SHP77 treated with DMSO at 0.1 percent for 48 hours (cell line): ENCODE data around the gene BASP1.
"Not testable (repeated sequence)": the region's sequence is repeated elsewhere in the genome, so short reads cannot be mapped to it uniquely, and the experiment has no call there.

ENCODE experiments used
- DNase-seq: peaks from one replicate; lab custom pipeline; 2025; lab: John Stamatoyannopoulos, UW

BASP1 gene

DNA sequence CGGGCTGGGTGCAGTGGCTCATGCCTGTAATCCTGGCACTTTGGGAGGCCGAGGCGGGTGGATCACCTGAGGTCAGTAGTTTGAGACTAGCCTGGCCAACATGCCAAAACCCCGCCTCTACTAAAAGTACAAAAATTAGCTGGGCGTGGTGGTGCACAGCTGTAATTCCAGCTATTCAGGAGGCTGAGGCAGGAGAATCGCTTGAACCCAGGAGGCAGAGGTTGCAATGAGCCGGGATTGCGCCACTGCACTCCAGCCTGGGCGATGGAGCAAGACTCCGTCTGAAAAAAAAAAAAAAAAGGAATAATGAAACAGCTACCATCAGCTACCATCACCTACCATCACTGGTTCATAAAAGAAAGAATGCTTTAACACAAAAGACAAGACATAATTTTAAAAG is 25.9 kb upstream of the BASP1 start:
- DNase-seq, result not testable (repeated sequence)

DNA sequence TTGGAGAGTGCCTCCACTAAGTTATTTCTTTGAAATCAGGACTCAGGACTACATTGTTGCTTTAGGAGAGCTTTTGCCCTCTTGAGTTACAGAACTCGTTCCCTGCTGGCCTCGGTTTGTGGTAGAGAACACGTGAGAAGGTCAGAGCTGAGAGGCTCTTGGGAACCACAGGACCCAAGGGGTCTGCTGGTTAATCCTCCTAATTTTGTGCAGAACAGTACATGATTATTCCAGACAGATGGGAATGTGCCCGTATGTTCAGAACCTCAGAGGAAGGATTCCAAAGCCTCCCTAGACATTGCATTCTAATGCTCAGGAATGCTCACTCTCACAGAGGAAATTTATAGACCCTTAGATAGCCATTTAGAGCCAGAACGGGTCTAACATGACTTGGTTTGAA is 25.2 kb upstream of the BASP1 start:
- no peak for DNase-seq

DNA sequence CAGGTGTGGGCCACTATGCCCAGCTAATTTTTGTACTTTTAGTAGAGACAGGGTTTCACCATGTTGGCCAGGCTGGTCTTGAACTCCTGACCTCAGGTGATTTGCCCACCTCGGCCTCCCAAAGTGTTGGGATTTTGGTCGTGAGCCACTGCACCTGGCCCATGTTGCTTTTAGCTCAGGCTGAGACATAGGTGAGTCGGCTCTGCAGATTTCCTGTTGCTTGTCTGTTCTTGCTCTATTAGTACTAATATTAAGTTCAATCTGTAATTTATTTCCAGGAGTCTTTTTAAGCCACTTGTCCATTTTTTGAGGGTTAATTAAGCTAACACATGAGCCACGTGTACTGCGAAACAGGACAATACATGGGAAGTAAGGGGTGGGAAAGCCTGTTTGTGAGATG is 21.4 kb upstream of the BASP1 start:
- DNase-seq, result no peak

DNA sequence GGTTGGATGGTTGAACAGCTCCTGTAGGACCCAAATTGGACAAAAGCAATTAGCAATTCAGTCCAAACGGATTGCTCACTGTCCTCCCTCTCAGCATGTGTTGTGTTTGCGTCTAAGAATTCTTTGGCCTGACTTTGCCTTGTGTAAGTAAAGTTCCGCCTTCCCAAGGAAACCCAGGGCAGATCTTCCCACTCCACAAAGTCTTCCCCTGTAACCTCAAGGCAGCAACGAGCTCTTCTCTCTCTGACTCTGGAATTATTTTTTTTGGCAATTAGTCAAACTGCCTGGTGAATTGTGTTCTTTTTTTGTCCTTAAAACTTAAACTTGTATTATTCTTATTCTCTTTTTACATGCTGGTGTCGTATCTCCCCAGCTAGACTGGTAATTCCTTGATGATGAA is 20.7 kb upstream of the BASP1 start:
- no peak for DNase-seq

DNA sequence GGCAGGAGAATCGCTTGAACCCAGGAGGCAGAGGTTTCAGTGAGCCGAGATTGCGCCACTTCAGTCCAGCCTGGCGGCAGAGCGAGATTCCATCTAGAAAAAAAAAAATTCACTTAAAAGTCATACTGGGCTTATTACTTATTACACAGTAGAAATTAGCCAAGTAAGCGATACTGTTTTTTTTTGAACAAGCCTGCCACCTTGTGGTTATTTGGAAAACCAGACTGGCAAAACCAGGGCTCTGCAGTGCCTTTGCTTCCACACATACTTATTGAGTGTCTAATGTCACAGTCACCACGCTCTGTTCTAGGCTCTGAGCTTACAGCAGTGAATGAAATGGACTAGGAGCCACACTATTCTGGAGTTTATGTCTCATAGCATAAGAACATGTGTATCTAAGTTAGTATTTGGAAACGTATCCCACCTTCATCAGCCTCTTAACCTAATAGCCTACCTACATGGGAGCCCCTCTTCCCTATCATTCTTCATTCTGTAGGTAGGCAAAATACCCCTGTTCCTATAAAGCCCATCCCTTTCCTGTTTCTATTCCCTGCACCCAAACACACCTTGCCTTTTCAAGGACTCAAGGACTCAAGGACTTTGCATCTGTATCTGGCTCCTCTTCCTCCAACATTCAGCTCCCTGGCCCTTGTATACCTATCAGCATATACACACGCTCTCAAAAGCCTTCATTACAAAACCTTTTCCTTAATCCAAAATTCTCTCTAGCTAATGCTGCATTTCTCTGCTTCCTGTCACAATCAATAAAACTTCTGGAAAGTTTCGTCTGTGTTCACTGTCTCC is 13.9 kb upstream of the BASP1 start:
- peak; percentile 55 for DNase-seq

DNA sequence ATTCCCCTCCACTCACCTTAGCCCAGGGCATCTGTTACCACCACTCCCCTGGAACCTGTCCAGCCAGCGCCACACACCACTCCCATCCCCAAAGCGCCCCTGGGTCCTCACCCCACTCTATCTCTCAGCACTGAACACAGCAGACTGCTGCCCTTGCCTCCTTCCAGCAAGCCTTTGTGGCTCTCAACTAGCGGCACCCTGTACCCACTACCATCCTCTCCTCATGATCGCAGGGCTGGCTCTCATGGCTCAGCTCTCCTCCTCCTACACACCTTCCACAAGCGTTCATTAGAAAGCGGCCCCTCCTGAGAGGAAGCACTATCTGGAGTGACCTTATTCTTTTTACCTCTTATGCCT is 13.3 kb upstream of the BASP1 start:
- DNase-seq, result no peak

DNA sequence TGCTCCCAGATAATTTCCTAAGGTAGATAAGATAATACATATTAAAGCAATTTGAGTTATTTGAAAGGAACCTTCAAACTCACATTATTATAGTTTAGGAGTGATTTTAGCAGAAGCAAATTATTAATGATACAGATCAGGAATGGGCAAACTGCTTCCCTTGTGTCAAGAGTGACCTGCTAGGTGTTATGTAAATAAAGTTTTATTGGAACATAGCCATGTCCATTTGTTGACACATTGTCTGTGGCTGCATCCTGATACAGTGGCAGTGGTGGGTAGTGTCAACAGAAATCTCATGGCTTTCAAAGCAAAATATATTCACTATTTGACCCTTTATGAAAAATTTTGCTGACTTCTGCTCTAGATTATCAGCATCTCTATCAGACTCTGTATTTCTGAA is 11.4 kb upstream of the BASP1 start:
- DNase-seq, result no peak

DNA sequence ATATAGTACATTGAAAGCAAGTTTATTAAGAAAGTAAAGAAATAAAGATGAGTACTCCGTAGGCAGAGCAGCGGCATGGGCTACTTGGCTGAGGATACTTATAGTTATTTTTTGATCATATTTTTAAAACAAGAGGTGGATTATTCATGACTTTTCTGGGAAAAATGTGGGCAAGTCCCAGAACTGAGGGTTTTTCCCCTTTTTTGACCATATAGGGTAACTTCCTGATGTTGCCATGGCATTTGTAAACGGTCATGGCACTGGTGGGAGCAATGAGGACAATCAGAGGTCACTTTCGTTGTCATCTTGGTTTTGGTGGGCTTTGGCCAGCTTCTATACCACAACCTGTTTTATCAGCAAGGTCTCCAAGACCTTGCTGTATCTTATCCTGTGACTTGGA is 5.2 kb upstream of the BASP1 start:
- no peak for DNase-seq

DNA sequence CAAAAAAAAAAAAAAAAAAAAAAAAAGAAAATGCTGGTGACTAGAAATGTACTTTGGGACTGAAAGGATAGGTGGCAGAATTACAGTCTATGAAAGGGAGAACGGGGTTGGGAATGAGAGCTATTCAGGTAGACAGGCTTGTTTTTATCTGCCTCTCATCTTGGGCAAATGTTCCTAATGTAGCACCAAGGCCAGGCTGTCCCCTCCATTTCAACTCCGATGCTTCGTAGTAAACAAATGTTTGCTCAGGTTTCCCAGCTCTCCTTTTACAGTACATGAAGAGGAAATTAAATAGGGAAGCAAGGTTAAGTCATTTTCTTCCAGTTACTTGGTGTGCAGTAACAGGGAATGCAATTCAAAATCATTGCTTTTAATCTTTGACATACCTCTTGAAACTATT is 4.4 kb upstream of the BASP1 start:
- no peak for DNase-seq

DNA sequence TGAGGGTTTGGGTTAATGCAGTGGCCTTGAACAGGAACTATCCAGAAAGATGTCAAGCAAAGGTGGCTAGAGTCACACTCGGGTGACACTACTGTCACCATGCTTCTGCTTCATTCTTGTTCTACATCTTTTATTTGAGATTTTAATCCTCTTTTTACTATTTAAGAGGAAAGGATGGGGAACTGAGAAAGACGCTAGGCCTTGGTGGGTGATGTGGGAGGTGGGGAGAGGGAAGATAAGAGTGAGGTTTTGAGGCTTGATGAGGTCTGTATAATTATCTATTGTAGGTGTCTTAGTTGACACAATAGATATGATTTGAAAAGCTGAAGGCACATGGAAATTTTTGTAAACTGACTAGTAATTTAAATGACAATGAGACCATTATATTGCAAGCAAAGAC is 3.5 kb upstream of the BASP1 start:
- DNase-seq, result no peak

DNA sequence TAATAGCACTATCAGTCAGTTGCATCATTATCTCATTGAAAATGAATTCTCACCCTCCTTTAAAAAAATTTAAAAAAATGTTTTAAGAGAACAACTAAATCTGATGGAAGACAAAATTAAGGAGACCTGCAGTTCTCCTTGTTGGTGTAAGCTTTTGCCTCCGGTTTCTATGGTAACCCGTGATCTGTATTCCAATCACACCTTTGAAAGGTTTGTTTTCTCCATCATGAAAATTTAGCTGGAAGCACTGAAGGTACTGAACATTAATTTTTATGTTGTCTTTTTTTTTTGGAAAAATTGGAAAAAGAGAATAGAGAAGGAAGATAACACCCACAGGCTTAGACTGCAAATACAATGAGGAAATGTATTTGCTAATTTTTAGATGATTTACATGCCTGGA is 2.5 kb upstream of the BASP1 start:
- no peak for DNase-seq

DNA sequence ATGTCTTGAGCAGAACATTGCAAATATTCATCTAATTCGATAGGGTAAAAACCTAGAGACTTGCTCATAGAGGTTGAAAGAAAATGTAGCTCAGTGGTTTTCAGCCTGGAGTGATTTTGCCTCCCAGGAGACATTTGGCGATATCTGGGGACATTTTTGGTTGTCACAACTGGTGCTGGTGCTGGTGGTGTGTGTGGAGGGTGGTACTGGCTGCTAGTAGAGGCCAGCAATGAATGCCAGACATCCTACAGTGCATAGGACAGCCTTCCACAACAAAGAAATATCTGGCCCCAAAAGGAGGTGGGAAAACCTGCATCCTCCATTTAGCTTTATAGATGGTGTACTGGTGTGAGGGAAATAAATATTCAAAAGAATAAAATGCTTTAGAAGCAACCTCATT is 2.1 kb upstream of the BASP1 start:
- no peak for DNase-seq

DNA sequence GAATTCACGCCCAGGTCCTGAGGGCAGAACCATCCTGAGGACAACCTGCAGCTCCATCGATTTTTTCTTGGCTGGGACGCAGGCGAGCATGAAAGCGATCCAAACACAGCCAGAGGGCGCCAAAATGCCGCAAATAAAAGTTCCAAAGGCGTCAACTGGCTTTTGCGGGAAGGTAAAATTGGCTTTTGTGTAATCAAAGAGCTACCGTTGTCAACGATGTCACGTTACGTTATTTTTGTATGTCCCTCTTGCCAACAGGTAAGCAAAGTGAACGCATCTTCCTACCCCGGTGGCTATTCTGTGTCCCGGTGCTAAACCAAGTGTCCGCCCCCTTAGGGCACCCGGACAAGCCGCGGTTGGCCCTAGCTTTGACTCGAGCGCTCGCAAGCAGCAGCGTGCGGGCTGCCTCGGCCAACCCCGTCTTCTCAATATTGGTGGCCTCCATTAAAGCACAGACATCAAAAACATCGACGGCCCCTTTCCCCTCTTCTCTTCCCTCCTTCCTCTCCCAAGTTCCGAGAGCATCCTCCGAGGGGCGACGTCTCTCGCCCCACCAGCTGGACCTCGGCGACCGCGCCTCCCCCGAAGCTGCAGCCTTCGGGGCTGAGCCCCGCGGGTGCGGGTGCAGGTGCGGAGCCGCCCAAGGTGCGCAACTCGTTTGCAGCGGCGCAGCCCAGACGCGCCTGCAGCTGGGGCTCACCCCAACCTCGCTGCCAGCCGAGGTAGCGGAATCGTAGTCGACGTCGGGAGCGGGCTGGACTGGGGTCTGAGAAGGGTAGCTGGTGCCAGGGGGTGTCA is 1.1 kb upstream of the BASP1 start:
- peak; percentile 28 for DNase-seq

DNA sequence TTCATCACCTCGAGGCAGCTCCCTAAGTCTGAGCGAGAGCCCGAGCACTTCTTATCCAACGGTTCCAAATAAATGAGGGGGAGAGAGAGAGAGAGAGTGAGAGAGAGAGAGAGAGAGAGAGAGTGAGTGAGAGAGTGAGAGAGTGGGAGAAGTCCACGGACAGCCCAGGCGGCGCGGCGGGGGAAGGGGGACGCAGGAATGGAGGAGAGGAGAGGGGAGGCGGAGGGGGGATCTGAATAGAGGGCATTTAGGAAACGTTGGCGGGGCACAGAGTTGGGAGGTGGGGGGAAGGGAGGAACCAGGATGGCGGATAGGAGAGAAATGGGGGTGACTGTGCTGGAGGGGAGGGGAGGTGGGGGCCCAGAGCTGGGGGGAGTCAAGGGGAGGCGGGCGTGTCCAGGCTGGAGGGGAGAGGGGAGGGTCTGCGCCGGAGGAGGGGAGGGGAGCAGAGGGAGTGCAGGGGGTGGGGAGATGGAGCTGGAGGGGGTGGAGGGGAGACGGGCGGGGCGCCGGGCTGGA is 398 bp upstream of the BASP1 start:
- DNase-seq, result no peak

DNA sequence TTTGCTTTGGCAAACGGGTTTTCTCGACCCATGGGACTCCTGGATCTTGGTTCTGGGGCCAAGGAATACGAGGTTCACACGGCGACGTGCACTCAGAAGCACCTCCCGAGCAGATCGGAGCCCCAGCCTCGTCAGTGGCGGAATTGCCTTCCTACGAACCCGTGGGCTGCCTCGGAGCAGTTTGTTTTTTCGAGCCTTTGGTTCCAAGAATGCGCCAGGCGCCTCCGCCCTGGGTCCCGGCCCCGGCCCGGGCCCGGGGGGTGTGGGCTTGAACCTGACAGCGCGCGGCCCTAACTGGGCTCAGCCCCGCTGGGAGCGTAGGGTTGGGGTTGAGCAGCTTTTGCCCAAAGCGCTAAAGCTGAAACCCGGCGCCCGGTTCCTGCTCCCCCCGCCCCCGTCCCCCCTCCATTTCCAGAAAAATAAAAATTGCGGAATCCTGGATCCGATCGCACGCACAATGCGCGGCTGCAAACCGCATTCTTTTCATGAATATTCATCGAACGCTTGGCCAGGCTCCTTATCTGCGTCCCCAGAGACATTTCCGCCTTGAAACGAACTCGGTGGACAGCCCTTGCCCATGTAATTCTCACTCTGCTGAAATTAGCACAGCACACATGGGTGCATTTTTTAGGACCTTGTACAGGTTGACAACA is 1.0 kb downstream of the BASP1 start:
- DNase-seq, result no peak

DNA sequence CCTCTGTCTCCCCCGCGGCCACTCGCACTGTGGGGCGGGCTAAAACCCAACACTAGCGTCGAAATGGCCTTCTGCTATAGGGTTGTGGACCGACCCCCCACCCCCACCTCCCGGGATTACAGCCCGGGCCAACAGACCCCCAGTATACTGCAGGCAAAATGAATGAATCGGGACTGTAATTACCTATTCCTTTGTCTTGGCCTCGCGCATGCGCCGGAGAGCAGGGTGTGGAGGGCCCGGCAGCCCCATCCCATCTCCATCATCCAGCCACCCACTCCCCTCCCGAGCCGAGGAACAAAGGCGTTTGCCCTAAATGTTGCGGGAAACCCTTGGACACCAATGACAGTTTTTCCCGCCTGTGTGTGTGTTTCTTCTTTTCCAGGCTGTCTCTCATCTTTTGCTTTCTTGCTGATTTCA is 1.6 kb downstream of the BASP1 start:
- no peak for DNase-seq

DNA sequence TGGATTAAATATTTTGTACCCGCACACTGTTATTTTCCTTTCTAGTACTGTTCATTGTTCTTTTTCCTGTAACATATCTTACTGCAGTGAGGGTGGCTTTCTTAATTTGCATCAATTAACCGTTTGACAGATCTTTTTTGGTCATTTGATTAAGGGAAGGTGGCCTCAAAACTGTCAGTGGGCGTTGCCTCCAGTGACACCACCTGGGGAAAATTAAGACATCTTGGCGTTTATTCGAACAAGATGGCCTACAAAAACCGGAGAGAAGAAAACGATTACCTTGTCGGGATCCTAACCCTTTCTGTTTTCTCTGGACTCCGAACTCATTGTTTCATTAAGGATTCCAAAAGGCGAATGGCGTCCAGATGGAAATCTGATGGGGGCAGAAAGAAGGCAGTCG is 2.0 kb downstream of the BASP1 start:
- no peak for DNase-seq

DNA sequence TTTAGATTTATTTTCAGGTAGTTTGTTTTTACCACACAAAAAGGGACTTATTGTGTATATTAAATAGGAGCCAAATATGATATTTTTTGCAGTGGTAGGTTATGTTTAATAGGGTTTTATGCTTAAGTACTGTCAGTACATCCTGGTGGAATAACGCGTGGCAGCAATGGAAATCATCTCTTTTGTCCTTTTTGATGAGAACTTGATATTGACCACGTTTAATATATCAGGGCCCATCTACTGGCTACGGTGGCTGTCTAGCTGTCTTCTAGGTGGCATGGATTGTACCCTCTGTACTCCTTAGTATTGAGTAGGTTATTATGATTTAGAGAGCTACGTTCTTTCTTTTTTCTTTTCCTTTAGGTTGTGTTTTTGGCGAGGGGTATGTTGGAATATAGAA is 2.6 kb downstream of the BASP1 start:
- no peak for DNase-seq

DNA sequence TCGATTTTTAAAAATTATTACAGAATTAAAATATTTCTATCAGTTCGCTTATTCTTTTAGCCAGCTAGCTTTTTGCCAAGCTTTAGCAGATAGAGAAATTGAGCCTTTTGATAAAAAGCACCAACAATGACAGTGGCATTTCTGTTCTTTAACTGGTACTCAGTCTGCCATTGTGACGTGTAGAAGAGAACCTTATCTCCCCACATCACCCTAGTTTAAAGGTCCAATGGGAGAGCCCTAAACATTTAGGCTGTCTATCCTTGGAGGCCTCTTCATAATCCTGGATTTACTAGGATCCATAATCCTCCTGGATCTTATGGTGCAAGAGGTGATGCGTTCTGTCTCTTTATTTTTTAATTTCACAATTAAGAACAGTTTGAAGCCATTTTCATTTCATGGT is 3.0 kb downstream of the BASP1 start:
- no peak for DNase-seq

DNA sequence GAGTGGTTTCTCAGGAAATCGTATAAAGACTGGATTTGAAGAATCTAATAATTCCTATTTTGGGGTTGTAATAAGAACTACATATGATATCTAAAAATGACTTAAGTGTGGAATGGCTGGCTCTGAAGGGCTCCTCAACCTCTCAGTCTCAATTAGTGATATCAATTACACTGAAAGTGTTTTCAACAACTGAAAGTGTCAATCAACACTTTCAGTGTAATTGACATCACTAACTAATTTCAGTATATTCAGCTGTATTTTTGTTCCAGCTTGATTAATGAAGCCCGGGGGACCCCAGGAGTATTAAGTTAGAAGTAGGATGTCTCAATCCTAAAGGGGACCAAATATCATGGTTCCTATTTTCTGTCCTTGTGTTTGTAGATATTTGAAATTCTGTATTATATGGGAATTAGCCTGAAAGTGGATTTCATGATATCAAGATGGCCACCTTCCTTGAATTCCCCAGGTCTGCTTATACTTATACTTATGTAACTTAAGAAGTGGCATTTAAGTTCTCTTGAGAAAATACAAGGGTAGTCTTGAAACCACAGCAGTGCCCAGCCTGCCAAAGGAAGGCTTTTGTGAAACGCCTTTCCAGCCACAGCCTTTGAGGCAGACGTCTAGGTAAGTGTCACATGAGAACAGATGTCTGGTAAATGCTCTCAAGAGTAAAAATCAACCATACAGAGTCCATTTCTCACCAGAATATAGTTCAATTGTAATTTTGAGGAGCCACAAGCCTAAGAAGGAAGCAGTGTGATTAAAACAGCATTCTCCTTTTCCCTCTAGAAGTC is 4.6 kb downstream of the BASP1 start:
- no peak for DNase-seq

DNA sequence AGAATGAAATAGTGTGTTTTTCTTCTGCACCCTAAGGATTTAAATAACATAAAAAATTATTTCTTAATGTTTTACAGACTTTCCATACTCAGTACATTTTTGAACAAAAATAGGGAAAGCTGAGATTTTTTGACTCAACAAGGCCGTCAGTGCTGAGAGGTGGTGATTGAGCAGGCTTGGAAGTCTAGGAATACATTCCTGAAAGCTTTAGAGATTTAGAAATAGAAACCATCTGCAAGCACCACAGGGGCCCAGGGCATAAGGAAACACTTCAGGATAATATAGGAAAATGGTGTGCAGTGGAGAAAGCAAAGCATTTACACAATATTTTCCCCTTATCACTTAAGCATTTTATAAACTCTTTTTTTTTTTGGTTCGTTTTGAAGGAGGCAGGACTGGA is 5.2 kb downstream of the BASP1 start:
- no peak for DNase-seq
